NCI-H2171 (cell line): ENCODE measurements around the gene RPRD2.
"Not testable (repeated sequence)": the region's sequence is repeated elsewhere in the genome, so short reads cannot be mapped to it uniquely, and the experiment has no call there.

ENCODE experiments used
- DNase-seq: peaks from one replicate; lab custom pipeline; 2025; lab: John Stamatoyannopoulos, UW

The RPRD2 gene

DNA sequence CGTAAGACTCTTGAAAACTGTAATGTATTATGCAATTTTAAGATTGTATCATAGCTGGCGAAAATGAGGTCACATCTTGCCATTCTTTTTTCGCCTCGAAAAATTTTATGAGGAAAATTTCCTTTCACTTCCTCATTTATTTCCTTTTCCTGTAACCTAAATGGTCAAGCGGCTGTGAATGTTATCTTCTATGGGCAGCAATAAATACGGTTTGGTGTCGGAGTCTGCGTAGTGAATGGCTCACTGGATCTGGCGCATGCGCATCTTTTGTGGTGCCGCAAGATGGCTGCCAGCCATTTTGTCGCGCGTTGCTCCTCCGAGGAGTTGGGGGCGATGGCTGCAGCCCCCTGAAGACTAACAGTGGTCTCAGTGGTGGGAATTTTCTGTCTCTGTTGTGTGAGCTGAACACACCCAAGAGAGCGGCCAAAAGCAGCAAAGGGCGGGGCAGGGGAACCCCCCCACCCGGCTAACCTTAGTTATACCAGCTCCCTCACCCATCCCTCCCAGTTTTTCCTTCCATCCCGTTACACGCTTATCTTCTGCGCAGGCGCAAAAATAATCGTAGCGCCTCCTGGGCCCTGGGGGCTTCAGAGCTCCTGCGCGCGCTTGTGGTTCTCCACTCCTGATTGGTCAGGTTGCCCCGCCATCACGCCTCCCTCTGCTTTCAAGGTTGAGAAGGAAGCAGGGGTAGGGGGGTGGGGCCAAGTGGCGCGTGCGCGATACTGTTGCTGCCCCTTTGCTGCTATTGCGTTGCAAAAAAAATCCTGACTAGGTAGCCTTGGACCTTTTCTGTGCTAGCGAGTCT lies at the start of gene RPRD2:
Gene RPRD2 (plus strand): TSS at position 722 of the 805 bp plus-strand sequence. CDS start 568 bp downstream, outside the sequence.
- DNase-seq, result peak; percentile 99

DNA sequence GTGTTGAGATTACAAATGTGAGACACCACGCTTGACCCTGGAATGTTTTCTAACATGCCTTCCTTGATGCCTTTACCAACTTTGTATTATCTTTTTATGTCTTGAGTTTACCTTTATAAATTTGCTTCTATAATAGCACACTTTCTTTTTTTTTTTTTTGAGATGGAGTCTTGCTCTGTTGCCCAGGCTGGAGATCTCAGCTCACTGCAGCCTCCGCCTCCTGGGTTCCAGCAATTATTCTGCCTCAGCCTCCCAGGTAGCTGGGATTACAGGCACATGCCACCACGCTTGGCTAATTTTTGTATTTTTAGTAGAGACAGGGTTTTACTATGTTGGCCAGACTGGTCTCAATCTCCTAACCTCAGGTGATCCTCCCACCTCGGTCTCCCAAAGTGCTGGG lies 49.3 kb upstream of the RPRD2 start:
- not testable (repeated sequence) for DNase-seq

DNA sequence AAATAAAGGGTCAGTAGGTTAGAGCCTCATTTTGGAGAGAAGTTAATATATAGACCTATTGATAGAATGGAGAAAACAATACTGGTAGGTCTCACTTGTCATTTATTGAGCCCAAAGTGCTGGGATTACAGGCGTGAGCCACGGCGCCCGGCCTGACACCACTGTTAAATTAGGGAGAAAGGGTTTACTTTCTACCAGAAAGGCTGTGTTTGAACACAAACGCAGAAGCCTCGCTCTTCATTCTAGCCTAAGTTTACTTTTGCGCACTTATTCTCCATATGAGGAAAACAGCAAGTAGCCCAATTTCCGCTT lies 43.3 kb upstream of the RPRD2 start:
- no peak for DNase-seq

DNA sequence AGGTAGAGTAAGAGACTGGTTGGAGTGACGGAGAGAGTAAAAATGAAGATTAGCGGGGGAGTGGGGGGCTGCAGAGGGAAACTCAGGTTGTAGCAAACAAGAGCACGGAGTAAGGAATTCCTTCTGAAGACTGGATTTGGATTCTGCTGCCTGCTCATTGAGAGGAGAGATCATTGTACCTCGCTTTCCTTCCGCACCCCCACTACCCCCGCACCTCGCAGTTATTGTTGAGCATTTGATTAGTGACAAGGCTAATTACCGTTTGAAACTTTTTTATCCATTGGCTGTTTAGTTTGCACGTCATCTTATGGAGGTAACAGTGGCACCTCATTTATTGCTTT lies 42.2 kb upstream of the RPRD2 start:
- no peak for DNase-seq

DNA sequence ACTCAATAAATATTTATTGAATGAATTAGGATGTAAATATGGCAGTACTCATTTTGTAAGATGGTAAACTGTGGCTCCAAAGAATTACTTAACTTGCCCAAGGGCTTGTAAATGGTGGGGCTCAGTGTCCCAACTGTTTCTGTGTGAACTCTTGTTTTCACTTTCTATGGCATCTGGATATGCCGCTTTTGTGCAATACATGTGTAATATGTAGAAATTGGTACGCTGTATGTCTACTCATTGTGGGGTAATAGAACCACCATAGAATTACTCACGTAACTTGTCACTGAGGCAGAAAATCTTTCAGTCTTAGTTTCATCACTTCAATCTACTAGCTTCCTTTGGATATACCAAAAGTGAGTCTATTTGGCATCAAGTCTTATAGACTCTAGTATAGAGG lies 41.6 kb upstream of the RPRD2 start:
- DNase-seq, result no peak

DNA sequence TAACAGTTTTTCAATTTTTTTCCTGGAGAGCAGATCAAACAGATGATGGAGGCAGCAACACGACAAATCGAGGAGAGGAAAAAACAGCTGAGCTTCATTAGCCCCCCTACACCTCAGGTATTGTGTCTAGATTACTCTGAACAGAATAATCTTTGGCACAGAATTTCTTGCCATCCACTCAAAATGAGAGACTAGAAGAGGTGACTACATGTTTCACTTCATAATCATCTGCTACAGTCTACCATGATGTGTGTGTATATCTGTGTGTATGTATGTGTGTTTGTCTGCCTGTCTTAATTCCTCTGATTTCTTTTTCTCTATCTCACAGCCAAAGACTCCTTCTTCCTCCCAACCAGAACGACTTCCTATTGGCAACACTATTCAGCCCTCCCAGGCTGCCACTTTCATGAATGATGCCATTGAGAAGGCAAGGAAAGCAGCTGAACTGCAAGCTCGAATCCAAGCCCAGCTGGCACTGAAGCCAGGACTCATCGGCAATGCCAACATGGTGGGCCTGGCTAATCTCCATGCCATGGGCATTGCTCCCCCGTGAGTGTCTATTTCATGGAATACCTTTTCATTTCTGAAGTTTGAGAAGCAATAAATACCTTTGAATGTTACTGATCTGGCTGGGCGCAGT lies 31.2 kb upstream of the RPRD2 start:
- DNase-seq, result no peak

DNA sequence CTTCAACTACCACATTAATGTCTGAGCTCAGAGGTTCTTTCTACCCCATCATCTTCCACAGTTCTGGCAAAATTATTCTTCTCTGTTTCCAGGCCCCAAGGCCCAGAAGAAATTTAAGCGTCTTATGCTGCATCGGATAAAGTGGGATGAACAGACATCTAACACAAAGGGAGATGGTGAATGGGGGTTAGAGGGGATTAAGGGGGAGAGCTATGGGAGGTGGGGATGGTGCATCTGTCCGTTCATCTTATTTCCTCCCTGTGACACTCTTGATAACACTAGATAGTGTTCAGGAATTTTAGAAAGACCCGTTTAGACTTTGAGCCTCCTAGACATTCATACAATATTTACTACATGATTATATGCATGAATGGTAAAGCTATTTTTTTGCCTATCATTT lies 17.6 kb upstream of the RPRD2 start:
- no peak for DNase-seq

DNA sequence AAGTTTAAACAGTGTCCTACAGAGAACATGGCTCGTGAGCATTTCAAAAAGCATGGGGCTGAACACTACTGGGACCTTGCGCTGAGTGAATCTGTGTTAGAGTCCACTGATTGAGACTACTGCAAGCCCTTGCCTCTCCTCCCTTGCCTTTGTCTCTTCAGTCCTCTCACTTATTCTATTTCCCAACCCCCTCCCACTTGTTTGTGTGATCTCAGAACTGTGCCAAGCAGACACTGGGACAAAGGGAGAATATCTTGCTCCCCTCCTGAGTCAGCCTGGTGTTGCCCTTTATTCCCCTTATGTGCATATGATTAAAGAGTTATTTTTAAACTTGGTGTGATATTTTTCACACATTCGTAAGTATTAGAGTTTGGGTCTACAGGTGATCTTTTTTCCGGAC lies 11.1 kb upstream of the RPRD2 start:
- DNase-seq, result no peak

DNA sequence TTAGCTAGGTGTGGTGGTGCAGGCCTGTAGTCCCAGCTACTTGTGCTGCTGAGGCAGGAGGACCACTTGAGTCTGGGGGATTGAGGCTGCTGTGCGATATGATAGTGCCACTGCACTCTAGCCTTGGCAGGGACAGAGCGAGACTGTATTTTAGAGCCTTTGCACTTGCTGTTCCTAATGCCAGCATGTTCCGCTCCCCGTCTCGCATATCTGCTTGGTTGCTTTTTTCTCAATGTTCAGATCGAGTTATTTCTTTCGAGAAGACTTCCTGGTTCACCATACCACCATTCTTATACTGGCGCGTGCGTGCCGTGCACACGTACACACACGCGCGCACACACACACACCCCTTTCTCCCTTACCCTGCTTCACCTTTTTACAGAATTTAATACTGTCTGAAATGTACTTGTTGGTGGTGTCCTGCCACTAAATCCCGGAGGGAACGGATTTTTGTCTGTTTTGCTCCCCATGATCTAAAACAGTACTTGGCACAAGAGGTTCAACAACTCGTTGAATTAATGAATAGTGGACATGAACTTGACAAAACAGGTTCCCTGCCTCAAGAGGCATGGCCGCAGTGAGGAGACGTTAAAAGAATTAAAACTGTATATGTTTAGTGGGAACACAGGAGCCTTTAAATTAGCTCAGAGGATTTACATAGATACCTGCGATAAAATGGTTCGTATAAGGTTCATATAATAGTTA lies 1.1 kb upstream of the RPRD2 start:
- DNase-seq, result no peak

DNA sequence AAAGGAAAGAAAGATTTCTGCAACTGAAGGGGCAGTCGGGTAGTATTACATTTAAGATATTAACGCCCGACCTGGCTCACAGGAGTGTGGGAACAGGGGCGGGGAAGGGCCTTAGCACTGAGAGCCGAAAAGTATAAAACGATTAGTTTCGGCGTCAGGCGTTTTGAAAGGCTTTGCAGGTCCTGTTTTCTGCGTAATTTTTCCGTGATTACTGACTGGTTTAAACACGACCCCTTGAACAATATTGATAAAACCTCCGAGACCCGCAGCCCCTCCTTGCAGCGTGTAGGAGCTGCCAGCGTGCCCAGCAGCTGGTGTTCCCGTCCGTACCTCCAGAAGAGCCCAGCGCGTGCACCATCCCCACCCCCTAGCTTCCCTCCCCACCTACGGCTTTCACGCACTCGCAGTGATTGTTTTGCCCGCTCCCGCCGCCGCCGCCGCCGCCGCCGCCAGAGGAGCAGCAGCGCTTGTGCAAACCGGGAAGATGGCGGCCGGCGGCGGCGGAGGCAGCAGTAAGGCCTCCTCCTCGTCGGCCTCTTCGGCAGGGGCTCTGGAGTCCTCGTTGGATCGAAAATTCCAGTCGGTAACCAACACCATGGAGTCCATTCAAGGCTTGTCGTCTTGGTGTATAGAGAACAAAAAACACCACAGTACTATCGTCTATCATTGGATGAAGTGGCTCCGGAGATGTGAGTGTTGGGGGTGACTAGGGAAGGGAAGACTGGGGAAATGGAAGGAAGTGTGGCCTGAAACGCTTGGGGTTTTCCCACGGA lies 470 bp downstream of the RPRD2 start:
- DNase-seq, result peak; percentile 61

DNA sequence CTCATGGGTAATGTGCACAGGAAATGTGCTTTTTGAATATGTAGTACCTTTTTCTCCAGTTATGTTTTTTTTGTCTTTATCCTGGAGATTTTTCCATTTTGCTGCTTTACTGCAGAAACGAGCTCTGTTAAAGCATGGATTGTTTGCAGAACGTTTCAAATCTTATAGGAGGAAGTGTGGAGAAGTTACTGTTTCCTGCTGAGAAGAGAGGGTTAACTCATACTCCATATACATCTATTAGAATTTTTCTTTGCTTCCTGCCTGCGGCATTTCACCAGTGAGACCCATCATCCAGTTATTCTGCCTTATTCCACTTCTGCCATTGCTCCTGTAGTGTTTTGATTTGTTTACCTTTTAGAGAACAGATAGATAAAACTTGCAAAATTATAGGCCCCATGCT lies 2.0 kb downstream of the RPRD2 start:
- DNase-seq, result no peak

DNA sequence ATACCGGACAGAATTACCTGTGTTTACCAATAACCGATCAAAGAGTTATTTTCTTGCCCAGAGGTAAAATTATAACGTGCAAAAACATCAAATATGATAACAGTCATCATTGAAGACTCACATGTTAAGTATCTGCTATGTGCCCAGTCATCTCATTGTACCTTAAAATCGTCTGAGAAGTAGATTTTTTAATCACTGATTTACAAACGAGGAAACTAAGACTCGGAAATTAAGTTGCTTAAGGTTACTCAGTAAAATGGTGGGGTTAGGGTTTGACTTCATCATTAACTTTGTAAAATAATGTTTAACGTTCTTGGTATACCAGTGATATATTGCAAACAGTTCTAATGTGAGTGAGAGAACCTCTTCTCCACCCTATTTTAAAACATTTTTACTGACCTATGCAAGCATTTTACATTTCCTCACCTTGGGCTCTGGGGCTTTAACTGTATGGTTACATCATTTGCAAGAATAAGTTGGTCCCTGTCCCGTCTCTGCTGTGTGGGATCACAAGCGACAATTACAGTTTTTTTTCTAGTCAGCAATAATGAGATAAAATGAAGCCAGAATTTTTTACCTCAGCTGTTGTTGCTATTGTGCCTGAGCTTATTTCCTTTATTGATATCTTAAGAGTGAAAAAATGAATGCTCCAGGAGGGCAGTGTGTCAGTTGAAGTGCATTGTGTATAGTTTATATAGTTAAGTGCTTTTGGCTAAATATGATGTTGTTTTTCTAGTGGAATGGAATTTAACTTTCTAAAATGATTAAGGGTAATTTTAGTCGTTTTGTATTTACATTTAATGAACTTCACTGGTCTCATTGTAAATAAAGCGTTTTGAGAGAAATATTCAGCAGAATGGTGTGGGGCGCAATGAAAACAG lies 2.7 kb downstream of the RPRD2 start:
- DNase-seq, result no peak

DNA sequence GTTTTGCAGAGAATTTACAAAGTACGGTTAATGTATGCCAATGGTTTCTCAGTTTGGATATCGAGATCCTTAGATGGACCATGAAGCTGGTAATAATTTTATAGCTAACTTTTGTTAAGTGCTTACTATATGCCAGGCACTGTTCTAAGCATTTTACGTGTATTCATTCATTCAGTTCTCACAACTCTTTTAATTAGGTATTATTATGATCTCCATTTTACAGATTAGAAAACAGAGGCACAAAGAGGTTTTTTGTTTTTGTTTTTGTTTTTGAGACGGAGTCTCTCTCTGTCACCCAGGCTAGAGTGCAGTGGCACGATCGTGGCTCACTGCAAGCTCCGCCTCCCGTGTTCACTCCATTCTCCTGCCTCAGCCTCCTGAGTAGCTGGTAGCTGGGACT lies 7.2 kb downstream of the RPRD2 start:
- DNase-seq, result no peak

DNA sequence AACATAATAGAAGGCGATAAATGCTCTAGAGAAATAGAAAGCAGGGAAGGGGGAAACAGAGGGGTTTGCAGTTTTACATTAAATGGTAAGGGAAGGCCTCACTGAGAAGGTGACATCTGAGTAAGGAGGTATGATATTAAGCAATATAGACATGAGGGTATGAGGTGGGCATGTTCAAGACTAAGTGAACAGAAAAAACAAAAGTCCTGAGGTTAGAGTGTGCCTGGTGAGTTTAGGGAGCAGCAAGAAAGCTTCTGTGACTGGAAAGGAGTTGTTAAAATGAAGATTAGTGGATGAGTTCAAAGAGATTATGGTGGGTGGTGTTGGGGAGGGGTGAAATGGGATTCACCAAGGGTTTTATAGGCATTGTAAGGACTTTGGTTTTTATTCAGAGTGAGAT lies 8.6 kb downstream of the RPRD2 start:
- no peak for DNase-seq

DNA sequence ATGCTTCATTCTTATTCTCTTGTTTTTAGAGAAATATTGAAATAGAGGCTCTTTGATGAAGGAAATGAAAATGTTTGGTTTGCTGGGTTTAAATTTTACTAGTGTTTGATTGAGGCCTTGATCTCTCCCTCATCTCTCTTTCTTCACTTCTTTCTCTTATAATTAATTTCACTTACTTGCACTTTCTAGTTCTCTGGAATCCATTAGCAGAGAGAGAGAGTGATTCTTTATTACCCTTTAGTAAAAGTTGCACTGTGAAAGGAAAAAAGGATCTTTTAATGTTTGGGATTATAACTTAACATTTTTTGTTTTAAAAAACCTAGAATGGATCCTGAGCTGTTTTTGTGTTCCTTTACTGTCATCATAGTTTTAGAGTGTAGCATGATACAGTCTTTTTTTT lies 12.2 kb downstream of the RPRD2 start:
- DNase-seq, result no peak

DNA sequence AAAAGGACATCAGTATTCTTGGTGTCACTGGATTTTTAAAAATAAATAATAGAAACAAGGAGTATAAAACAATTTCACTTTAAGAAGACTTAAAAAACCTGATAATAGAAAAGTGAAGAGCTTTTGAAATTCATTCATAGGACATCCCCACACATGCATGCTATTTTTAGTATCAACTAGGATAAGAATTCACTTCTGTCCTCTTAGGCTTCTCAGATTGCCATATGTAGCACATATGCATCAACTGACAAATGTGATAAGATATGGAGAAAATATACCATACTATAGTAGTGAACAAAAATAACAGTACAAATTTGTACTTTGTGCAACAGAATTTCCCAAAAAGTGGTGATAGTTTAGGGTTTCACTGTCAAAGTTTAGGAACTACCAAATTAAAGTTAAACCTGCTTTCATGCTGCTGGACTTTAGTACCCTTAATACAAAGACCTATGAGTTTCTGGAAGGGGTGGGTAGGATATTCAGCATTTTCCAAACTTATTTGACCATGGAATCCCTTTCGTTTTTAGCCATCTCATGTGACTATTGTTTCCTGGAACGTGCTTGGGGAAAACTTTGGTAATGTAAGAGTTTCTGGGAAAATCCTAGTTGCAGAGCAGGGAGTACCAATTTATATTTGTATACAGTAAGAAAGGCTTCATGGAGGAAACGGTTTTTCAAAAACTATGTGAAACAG lies 19.8 kb downstream of the RPRD2 start:
- no peak for DNase-seq

DNA sequence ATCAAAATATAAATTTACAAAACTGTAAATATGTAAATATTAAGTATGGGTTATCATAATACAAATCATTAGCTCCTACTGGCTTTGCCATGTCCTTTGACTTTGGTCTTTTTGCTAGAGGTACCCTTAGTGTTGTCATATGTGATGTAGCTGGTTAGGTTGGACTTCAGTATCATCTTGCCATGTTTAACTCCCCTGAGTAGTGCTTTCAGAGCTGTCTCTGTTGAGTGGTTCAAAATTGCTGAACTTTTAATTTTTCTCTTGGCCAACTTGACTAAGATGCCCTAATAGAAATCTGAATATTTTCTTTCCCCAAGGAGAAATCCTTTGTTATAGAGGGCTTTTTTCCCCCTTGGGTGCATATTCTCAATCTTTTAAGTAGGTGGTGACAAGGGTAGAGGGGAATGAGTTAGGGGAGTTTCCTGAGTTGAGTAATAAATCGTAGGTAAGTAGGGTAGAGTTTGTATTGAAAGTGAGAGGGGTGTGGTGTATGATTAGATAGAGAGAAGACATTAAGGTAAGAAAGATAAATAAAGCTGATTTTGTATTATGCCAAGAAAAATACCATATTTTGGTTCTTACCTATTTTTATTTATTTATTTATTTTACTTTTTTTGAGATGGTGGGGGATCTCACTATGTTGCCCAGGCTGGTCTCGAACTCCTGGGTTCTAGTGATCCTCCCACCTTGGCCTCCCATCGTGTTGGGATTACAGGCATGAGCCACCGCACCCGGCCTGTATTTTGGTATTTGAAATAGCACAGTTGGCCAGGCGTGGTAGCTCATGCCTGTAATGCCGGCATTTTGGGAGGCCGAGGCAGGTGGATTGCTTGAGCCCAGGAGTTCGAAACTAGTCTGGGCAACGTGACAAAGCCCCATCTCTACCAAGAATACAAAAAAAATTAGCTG lies 21.8 kb downstream of the RPRD2 start:
- no peak for DNase-seq

DNA sequence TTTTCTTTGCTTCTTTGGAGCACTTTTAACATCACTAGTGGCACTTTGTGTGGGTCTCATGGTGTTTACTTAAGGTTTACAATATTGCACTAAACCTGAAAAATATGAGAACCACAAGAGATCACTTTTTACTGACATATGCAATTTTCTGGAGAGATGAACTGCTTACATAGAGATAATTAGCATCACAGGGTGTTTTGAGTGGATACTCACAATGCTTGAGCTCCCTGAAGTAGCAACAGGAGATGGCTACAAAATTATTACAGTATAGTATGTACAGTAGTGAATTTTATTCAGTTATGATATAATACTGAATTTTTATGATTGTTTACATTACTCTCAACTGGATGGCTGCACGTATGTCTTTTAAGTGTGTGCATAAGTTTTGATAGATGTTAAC lies 22.6 kb downstream of the RPRD2 start:
- DNase-seq, result no peak

DNA sequence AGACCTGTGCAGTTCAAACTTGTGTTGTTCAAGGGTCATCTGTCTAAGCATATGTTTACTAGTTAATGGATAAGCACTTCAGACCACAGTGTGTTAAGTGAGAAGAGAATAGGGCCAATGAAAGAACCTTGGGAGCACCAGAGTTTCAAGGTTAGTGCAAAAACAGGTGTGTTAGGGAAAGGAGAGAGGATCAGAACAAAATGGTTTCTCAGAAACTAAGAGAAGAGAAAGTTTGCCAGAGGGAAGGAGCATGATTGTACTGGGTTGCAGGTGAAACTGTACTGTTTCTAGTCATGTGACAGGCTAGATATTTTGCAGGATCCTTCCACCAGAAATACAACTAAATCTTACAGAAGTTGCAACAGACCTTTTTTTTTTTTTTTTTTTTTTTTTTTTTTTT lies 23.3 kb downstream of the RPRD2 start:
- DNase-seq, result no peak

DNA sequence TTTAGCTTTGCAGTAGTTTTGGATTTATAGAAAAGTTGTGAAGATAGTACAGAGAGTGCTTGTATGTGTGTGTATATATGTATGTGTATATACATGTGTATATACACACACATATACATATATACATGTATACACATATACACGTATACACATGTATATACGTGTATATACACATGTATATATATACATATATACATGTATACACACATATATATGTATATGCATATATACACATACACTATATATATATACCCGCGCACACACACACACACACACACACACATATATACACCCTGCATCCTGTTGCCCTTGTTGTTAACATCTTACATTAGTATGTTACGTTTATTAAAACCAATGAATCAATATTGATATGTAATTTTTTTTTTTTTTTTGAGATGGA lies 24.3 kb downstream of the RPRD2 start:
- no peak for DNase-seq
